A549 (cell line): Measurements from ENCODE around the gene TSR1.

Experiments
- MAZ ChIP-seq: fragments of 150-350 bp; IDR thresholded peaks from 2 replicates; pipeline ENCODE4 v1.6.1; 2014; ENCODE audit warnings: antibody characterized with exemption, low read depth, low read length, borderline replicate concordance
- NR3C1 ChIP-seq: fragments of >200 bp; sonication (Bioruptor Twin); formaldehyde crosslinking; IDR thresholded peaks from 3 replicates; pipeline ENCODE4 v1.6.1; 2017
- RFX5 ChIP-seq: fragments of 450-650 bp; IDR thresholded peaks from 2 replicates; pipeline ENCODE4 v1.7.1; 2014; ENCODE audit warnings: antibody characterized with exemption, mild to moderate bottlenecking, moderate library complexity

DNA sequence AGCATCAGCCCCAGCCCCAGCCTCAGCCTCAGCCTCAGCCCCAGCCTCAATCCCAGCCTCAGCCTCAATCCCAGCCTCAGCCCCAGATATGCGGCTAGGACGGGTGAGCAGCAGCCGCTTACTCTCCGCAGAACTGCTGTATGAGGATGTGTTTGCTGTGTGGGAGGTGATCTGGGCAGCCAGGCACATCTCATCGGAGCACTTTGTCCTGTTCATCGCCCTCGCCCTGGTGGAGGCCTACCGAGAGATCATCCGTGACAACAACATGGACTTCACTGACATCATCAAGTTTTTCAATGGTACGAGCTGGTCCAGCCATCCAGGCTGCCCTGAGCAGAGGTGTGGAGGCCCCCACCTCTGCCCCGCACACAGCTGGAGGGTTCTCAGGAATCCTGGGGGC is 42.6 kb upstream of the TSR1 start:
- TF ChIP-seq RFX5 (no peak), NR3C1 (no peak), MAZ (no peak)
